GM12872 (cell line): ENCODE data around the gene RNF4.

Source experiments
- CTCF ChIP-seq: IDR thresholded peaks from 3 replicates; pipeline ENCODE4 v1.5.1; 2011; ENCODE audit warnings: low read depth, mild to moderate bottlenecking, low read length, moderate library complexity; ENCODE audit not compliant: insufficient read depth

Gene RNF4

GRCh38 chr4:2480649-2481048 is 11.7 kb downstream of the RNF4 start:
- TF ChIP-seq CTCF, result no peak

- no peak for TF ChIP-seq CTCF
Observed at GRCh38 chr4:2482192-2482591, 13.3 kb downstream of the RNF4 start.

GRCh38 chr4:2482693-2483092 is 13.8 kb downstream of the RNF4 start:
- TF ChIP-seq CTCF, result no peak

- no peak for TF ChIP-seq CTCF
Observed at GRCh38 chr4:2483237-2483636, 14.3 kb downstream of the RNF4 start.

GRCh38 chr4:2484185-2484584 is 15.3 kb downstream of the RNF4 start:
- no peak for TF ChIP-seq CTCF

- TF ChIP-seq CTCF, result no peak
Observed at GRCh38 chr4:2484993-2485392, 16.1 kb downstream of the RNF4 start.

GRCh38 chr4:2485956-2486355 is 17.1 kb downstream of the RNF4 start:
- no peak for TF ChIP-seq CTCF

GRCh38 chr4:2486981-2487380 is 18.1 kb downstream of the RNF4 start:
- TF ChIP-seq CTCF, result no peak
